ENCODE measurements around the gene TNPO2.

The TNPO2 gene

DNA sequence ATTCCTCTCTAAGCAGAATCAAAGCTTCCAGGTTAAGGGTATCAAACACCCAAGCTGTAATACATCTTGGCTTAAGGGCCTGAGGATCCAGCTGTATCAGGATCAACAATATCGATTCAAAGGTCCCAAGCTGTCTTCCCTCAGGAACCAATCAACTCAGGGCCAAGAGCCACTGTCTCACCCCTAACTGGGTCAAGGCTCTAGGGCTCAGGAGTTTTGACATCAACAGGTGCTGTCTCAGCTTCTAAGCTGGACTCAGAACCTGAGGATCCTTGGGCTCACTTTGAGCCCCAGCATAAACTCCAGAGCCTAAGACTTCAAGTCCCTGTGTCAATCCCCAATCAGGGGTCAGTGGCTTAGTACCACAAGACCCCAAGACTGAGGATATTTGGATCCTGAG is 28.2 kb downstream of the TNPO2 start:
- H3K4me3 ChIP-seq (ENCODE audit: low read length), result peak overlapping the region; percentile 95
- DNase-seq (ENCODE audit: low read depth), result no peak
- TF ChIP-seq, protein P1, sequence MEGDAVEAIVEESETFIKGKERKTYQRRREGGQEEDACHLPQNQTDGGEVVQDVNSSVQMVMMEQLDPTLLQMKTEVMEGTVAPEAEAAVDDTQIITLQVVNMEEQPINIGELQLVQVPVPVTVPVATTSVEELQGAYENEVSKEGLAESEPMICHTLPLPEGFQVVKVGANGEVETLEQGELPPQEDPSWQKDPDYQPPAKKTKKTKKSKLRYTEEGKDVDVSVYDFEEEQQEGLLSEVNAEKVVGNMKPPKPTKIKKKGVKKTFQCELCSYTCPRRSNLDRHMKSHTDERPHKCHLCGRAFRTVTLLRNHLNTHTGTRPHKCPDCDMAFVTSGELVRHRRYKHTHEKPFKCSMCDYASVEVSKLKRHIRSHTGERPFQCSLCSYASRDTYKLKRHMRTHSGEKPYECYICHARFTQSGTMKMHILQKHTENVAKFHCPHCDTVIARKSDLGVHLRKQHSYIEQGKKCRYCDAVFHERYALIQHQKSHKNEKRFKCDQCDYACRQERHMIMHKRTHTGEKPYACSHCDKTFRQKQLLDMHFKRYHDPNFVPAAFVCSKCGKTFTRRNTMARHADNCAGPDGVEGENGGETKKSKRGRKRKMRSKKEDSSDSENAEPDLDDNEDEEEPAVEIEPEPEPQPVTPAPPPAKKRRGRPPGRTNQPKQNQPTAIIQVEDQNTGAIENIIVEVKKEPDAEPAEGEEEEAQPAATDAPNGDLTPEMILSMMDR (conservative IDR thresholded peaks at IDR 0.05; ENCODE audit: low read length), result no peak

DNA sequence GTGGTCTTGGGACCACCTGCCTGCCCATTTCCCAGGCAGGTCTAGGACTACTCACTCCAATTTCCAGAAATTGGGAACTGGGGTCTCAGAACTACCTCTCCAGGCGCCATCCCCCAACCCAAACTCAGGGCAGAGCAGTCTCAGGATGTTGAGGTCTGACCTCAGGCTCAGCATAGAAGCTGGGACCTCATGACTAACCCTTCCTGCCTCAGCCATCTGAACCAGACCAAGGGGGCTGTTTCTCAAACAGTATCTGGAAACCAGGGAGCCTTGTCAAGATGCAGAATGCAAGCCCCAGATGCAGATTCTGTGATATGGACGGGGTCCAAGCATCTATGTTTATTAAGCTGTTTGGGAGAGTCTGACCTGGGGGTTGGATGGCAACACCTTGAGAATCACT is 28.6 kb downstream of the TNPO2 start:
- peak overlapping the region; percentile 95 for H3K4me3 ChIP-seq (ENCODE audit: low read length)
- DNase-seq (ENCODE audit: low read depth), result no peak

DNA sequence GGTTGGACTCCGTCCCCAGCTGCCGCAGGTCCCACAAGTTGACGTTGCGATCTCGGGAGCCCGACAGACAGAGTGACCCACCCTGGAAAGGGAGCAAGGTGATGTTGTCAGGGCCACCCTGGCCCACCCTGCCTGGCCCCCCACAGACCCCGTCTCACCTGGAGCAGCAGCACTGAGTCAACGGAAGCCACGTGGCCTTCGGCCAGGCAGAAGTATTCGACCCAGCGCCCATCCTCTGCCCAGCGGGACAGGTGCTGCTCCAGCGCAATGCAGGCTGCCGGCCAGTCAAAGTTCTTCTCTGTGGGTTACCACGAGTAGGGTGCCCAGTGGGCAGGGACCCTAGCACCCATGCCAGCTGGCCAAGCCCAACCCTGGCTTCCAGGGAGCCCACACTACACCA is 29.1 kb downstream of the TNPO2 start:
- no peak overlapping the region for H3K4me3 ChIP-seq (ENCODE audit: low read length)
- DNase-seq (ENCODE audit: low read depth), result no peak
- TF ChIP-seq, protein P1 (conservative IDR thresholded peaks at IDR 0.05; ENCODE audit: low read length), result no peak

More for the DNA sequence above, 28.6 kb downstream of the TNPO2 start:
- TF ChIP-seq, protein P1 (conservative IDR thresholded peaks at IDR 0.05; ENCODE audit: low read length), result no peak

DNA sequence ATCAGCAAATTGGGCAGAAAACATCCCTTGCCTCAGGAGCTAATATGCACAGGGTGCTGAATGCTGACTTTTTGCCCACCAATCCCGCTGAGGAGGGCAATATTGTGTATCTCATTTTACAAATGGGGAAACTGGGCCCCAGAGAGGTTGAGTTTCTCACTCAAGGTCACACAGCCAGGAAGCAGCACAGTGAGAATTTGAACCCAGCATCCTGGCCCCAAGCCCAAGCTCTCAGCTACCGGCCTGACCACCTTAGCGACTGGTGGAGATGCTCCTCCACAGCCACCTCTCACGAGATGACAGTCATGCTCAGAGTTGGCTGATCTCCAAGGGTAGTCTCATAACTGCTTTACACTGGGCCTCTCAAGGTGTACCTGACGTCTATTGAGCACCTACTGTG is 30.8 kb downstream of the TNPO2 start:
- H3K4me3 ChIP-seq (ENCODE audit: low read length), result no peak overlapping the region
- no peak for DNase-seq (ENCODE audit: low read depth)
- TF ChIP-seq, protein P1 (conservative IDR thresholded peaks at IDR 0.05; ENCODE audit: low read length), result no peak

DNA sequence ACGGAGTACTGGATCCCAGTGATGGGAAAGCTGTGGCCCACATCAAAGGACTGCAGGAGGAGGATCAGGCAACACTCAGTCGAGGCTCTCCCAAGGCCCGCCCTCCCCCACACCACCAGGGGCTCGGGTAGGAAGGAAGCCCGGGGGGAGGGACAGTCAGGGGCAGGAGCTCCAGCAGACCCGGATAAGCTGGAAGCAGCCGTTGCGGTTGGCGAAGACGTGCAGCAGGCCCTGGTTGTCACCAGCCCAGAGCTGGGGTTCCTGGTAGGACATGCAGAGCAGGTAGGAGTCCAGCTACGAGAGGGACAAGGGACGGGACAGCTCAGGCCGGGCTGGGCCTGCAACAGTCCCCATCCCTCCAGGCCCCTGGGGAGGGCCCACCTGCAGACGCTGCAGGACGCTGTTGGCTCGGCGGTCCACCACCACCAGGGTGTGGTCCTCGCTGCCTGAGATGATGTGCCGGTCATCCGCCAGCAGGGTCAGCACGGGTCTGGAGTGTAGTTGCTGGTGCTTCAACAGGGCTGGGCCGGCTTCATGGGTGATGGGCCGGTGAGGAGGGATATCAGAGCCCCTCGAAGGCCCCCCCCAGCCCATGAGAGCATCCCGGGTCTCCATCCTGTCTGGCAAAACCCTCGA is 34.0 kb downstream of the TNPO2 start:
- no peak for DNase-seq (ENCODE audit: low read depth)
- TF ChIP-seq, protein P1 (conservative IDR thresholded peaks at IDR 0.05; ENCODE audit: low read length), result no peak
- no peak overlapping the region for H3K4me3 ChIP-seq (ENCODE audit: low read length)

DNA sequence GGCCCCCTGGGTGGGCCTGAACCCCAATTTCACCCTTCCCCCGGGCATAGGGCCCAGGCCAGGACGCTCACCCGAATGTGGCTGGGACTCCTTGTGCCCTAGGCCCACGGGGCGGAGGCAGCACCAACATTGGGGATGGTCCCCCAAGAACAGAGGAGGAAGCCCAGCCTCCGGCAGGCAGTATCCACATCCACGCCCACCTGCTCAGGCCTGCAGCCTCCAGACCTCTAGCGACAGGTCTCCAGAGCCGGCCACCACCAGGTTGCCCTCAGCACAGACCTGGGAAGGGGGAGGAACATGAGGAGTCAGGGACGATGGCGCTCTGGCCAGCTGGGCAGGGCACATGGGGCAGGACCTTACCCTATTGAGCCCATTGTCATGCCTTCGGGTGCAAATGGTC is 34.7 kb downstream of the TNPO2 start:
- H3K4me3 ChIP-seq (ENCODE audit: low read length), result no peak overlapping the region
- TF ChIP-seq, protein P1 (conservative IDR thresholded peaks at IDR 0.05; ENCODE audit: low read length), result no peak
- DNase-seq (ENCODE audit: low read depth), result no peak

DNA sequence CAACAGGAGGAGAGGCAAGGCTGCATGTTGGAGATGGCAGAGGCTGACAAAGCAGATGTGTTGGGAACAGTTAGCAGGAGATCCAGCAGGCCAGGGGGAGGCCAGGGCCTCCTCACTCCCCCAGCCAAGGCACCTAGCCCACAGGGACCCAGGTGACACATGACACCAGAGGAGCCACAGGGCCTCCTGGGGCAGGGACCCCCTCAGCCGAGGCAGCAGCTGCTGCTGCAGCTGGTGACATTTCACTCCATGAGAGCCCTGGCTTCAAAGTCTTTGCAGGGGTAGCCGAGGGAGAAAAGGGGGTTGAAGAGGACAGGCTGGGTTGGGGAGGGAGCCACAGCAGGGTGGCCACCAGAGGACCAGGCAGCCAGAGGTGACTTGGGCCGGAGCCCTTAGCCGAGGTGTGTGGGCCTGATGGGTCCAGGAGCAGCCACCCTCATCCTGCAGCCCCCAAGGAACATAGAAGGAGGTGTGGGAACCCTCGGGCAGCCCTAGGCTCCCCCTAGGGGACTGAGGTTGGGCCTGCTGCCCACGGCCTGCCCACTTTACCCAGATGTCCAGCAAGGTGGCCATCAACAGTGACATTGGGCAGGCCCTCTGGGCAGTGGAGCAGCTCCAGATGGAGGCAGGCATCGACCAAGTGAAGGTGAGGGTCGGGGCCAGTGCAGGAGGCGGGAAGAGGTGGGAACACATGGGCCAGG is 36.1 kb downstream of the TNPO2 start, which contains the start of gene GNG14:
GNG14 (plus strand) TSS at position 503 of the 701 bp plus-strand sequence; CDS start at position 554, 51 bp downstream.
- DNase-seq (ENCODE audit: low read depth), result no peak
- no peak within 1 kb of the TSS for H3K4me3 ChIP-seq (ENCODE audit: low read length)
- TF ChIP-seq, protein P1 (conservative IDR thresholded peaks at IDR 0.05; ENCODE audit: low read length), result no peak

Measured in AG10803 (cell line).